Muscle layer of duodenum (tissue), 2 donors: Measurements from ENCODE around the gene TMED4.
"Not testable (repeated sequence)": the region's sequence is repeated elsewhere in the genome, so short reads cannot be mapped to it uniquely, and the experiment has no call there.

ENCODE experiments used
- H3K27ac ChIP-seq: one replicate; pipeline ENCODE4 v1.7.0; 2013; ENCODE audit warnings: mild to moderate bottlenecking, low read length
- H3K27me3 ChIP-seq: one replicate; pipeline ENCODE4 v1.7.0; 2013; ENCODE audit warnings: low read depth, mild to moderate bottlenecking, control low read depth, low read length
- H3K36me3 ChIP-seq, 2 donors: one replicate each; pipeline ENCODE4 v1.7.0; 2013; ENCODE audit warnings: low read length in 2 of 2, control low read depth in 1 of 2, mild to moderate bottlenecking in 1 of 2; ENCODE audit not compliant: insufficient read depth in 2 of 2, control insufficient read depth in 1 of 2
- H3K4me1 ChIP-seq, 2 donors: one replicate each; pipeline ENCODE4 v1.7.0; 2013; ENCODE audit warnings: low read length in 2 of 2, mild to moderate bottlenecking in 2 of 2, control low read depth in 1 of 2, moderate library complexity in 1 of 2; ENCODE audit not compliant: insufficient read depth in 2 of 2, control insufficient read depth in 1 of 2
- H3K4me3 ChIP-seq, 2 donors: one replicate each; pipeline ENCODE4 v1.7.0; 2013; ENCODE audit warnings: low read length in 2 of 2, low read depth in 1 of 2, mild to moderate bottlenecking in 1 of 2
- H3K9me3 ChIP-seq, 2 donors: one replicate each; pipeline ENCODE4 v1.7.0; 2013; ENCODE audit warnings: low read length in 2 of 2, control low read depth in 1 of 2, mild to moderate bottlenecking in 1 of 2; ENCODE audit not compliant: control insufficient read depth in 1 of 2
- donor health status: healthy.

The TMED4 gene

GRCh38 chr7:44565795-44566559, 16.1 kb downstream of the TMED4 start:
- Histone ChIP-seq H3K9me3 (no peaks in the 10 kb centered on the region), H3K27ac (no peak overlapping the region), H3K36me3 (peaks cover 59 to 70% of the 10 kb centered on the region in 2 donors), H3K4me3 (no peak overlapping the region), H3K4me1 (no peaks in the 10 kb centered on the region), H3K27me3 (no peaks in the 10 kb centered on the region)

GRCh38 chr7:44565097-44565794, 16.8 kb downstream of the TMED4 start:
- no peaks in the 10 kb centered on the region for H3K4me1 ChIP-seq
- no peak overlapping the region for H3K27ac ChIP-seq
- no peaks in the 10 kb centered on the region for H3K27me3 ChIP-seq
- H3K36me3 ChIP-seq = peaks cover 52 to 63% of the 10 kb centered on the region in 2 donors
- H3K9me3 ChIP-seq = no peaks in the 10 kb centered on the region
- H3K4me3 ChIP-seq = no peak overlapping the region

- no peaks in the 10 kb centered on the region for H3K9me3 ChIP-seq
- no peak overlapping the region for H3K4me3 ChIP-seq
- no peaks in the 10 kb centered on the region for H3K4me1 ChIP-seq
- H3K36me3 ChIP-seq = peaks cover 45 to 56% of the 10 kb centered on the region in 2 donors
- no peaks in the 10 kb centered on the region for H3K27me3 ChIP-seq
- H3K27ac ChIP-seq = no peak overlapping the region
Measured at GRCh38 chr7:44564606-44565005, 17.4 kb downstream of the TMED4 start.

- Histone ChIP-seq H3K27ac (no peak overlapping the region), H3K36me3 (peaks cover 31 to 43% of the 10 kb centered on the region in 2 donors), H3K4me1 (no peaks in the 10 kb centered on the region), H3K9me3 (no peaks in the 10 kb centered on the region), H3K27me3 (no peaks in the 10 kb centered on the region), H3K4me3 (no peak overlapping the region)
Measured at GRCh38 chr7:44563171-44563679, 18.8 kb downstream of the TMED4 start.

DNA sequence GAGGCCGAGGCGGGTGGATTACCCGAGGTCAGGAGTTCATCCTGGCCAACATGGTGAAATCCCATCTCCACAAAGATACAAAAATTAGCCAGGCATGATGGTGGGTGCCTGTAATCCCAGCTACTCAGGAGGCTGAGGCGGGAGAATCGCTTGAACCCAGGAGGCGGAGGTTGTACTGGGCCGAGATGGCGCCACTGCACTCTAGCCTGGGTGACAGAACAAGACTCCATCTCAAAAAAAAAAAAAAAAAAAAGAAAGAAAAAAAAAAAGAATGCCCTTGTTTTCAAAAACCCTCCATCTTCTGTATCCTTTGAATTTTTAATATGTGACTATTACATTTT, 19.4 kb downstream of the TMED4 start:
- not testable (repeated sequence) for H3K9me3 ChIP-seq, H3K27ac ChIP-seq, H3K27me3 ChIP-seq, H3K4me1 ChIP-seq, H3K4me3 ChIP-seq
- H3K36me3 ChIP-seq = peaks cover 25 to 36% of the 10 kb centered on the region in 2 donors

DNA sequence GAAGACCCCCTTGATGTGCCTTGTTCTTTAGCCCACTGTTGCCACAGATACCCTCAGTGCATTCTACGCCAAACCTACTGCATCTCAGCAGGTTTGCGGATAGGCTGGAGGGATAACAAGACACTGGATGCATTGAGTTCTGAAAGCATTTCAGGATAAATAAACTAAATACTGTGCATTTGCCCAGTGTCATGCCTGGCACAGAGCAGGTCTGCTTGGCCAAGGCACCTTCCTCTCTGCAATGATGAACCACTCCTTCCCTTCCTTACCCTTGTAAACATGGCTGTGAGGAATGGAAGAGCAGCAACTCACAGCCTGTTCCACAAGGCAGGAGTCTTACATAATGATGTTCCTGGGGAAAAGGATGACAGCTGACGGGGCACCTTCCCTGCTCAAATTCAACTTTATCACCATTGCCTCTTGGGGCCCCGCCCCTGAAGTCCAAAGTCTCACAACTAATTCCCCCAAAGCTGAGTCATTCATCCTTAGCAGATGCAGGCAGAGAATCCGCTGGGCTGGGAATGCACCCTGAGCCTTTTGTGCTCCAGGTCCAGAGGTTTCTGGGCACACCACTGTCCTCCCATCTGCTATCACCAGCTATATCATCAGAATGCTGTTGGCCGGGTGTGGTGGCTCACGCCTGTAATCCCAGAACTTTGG, 19.9 kb downstream of the TMED4 start:
- no peaks in the 10 kb centered on the region for H3K4me1 ChIP-seq
- H3K4me3 ChIP-seq = no peak overlapping the region
- H3K27me3 ChIP-seq = no peaks in the 10 kb centered on the region
- H3K27ac ChIP-seq = no peak overlapping the region
- peaks cover 20 to 31% of the 10 kb centered on the region in 2 donors for H3K36me3 ChIP-seq
- H3K9me3 ChIP-seq = no peaks in the 10 kb centered on the region

DNA sequence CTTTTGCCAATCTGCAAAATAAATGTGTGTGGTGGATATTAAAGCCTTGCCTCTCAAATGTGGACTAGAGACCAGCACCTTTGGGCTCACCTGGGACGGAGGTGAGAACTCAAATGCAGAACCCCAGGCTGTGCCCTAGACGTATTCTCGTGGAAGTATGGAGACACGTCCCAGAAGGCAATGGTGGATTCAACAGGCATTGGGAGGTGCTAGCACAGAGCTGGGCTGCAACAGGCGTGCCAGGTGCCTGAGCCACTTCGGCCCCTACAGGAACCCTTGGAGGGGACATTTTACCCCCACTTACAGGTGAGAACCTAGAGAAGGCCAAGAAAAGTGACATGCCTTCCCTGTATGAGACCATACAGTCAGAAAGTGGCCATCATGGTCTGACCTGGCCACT, 20.6 kb downstream of the TMED4 start:
- Histone ChIP-seq H3K36me3 (peaks cover 14 to 25% of the 10 kb centered on the region in 2 donors), H3K9me3 (no peaks in the 10 kb centered on the region), H3K4me1 (no peaks in the 10 kb centered on the region), H3K27ac (no peak overlapping the region), H3K4me3 (no peak overlapping the region), H3K27me3 (no peaks in the 10 kb centered on the region)

- H3K27me3 ChIP-seq = no peaks in the 10 kb centered on the region
- peaks cover 5 to 10% of the 10 kb centered on the region in 2 donors for H3K36me3 ChIP-seq
- H3K9me3 ChIP-seq = no peaks in the 10 kb centered on the region
- no peak overlapping the region for H3K27ac ChIP-seq
- no peaks in the 10 kb centered on the region for H3K4me1 ChIP-seq
- no peak overlapping the region for H3K4me3 ChIP-seq
Measured at GRCh38 chr7:44559485-44559884, 22.5 kb downstream of the TMED4 start.

GRCh38 chr7:44557485-44557884, 24.5 kb downstream of the TMED4 start:
- H3K4me3 ChIP-seq = no peak overlapping the region
- H3K27me3 ChIP-seq = no peaks in the 10 kb centered on the region
- H3K36me3 ChIP-seq = no peaks in the 10 kb centered on the region
- no peak overlapping the region for H3K27ac ChIP-seq
- H3K4me1 ChIP-seq = no peaks in the 10 kb centered on the region
- H3K9me3 ChIP-seq = no peaks in the 10 kb centered on the region

GRCh38 chr7:44555350-44555749, 26.7 kb downstream of the TMED4 start:
- H3K9me3 ChIP-seq = no peaks in the 10 kb centered on the region
- H3K4me1 ChIP-seq = no peaks in the 10 kb centered on the region
- H3K27ac ChIP-seq = no peak overlapping the region
- H3K4me3 ChIP-seq = no peak overlapping the region
- no peaks in the 10 kb centered on the region for H3K27me3 ChIP-seq
- H3K36me3 ChIP-seq = no peaks in the 10 kb centered on the region

GRCh38 chr7:44552473-44553005, 29.5 kb downstream of the TMED4 start:
- not testable (repeated sequence) for H3K27me3 ChIP-seq, H3K4me1 ChIP-seq, H3K4me3 ChIP-seq, H3K9me3 ChIP-seq, H3K27ac ChIP-seq, H3K36me3 ChIP-seq
